ENCODE data around the gene LRRC45.

The LRRC45 gene

GRCh38 chr17:82049106-82049505 is 26.0 kb downstream of the LRRC45 start:
- no peaks in the 10 kb centered on the region for H3K27me3 ChIP-seq
- H3K9me3 ChIP-seq = no peaks in the 10 kb centered on the region
- H3K4me3 ChIP-seq = no peak overlapping the region
- no peak for DNase-seq
- peaks cover 18 to 50% (median 35%) of the 10 kb centered on the region in 3 donors for H3K36me3 ChIP-seq
- no peak overlapping the region for H3K27ac ChIP-seq
- intact Hi-C loops (cut with DNase I; ENCODE audit: low total_unique reads) = no loop called here
- peaks cover 6 to 40% (median 30%) of the 10 kb centered on the region in 4 donors for H3K4me1 ChIP-seq
- TF ChIP-seq CTCF (IDR thresholded peaks at IDR 0.05) = no peak

DNA sequence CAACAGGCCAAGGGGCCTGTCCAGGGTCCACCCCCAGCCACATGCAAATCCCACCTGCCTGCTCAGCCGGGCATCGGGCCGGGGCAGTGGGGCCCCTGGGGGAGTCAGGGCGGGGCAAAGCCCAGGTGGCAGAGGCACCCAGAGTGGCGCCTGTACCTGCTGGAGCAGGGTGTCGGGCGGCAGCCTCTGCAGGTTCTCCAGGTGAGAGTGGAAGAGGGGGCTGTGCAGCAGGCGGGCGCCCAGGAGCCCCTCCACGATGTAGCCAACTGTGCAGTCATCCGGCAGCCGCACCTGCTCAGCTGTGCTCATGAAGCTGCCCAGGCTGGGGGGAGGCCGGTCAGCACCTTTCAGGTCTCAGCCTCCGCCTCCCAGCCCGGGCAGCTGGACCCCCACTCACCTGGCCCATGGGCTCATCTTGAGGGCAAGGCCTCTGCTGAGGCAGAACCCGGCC is 26.4 kb downstream of the LRRC45 start:
- Histone ChIP-seq H3K36me3 (peaks cover 22 to 54% (median 39%) of the 10 kb centered on the region in 3 donors), H3K4me1 (peaks cover 6 to 43% (median 30%) of the 10 kb centered on the region in 4 donors), H3K27ac (no peak overlapping the region), H3K27me3 (no peaks in the 10 kb centered on the region), H3K9me3 (no peaks in the 10 kb centered on the region), H3K4me3 (no peak overlapping the region)
- intact Hi-C loops (cut with DNase I; ENCODE audit: low total_unique reads) = no loop called here
- DNase-seq = no peak
- no peak for TF ChIP-seq CTCF (IDR thresholded peaks at IDR 0.05)

DNA sequence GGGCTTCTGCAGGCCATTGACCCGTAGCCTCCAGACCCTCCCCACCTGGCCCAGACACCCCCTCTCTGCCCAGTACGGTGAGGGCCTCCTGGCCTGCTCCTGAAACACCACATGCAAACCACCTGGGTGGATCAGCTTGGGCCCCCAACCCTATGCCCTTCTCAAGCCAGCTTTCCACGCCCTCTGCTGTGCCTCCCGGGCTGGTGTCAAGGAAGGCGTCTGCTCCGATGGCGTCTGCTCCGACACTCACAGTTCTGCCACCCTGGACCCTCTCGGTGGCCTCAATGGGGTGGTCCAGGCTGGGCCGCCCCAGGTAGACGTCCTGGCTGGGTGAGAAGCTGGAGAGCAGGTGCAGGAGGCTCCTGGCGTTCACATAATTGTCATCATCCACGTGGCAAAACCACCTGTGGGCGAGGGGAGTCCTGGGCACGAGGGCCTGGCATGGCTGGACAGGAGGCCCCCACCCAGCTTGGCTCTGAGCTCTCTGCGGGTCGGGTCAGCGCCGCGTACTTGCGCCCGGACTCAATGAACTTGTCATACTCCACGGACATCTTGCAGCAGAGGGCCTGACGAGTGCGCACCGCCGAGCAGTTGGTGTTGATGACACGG is 27.2 kb downstream of the LRRC45 start:
- H3K4me1 ChIP-seq = peaks cover 6 to 44% (median 30%) of the 10 kb centered on the region in 4 donors
- peak overlapping the region in 1 of 2 donors; percentile 66 for H3K27ac ChIP-seq
- DNase-seq = no peak
- H3K9me3 ChIP-seq = no peaks in the 10 kb centered on the region
- H3K36me3 ChIP-seq = peaks cover 28 to 61% (median 46%) of the 10 kb centered on the region in 3 donors
- intact Hi-C loops (cut with DNase I; ENCODE audit: low total_unique reads) = no loop called here
- no peak for TF ChIP-seq CTCF (IDR thresholded peaks at IDR 0.05)
- H3K27me3 ChIP-seq = no peaks in the 10 kb centered on the region
- peak overlapping the region; percentile 75 to 93 for H3K4me3 ChIP-seq

GRCh38 chr17:82050761-82051641 is 27.9 kb downstream of the LRRC45 start:
- TF ChIP-seq CTCF (IDR thresholded peaks at IDR 0.05) = no peak
- intact Hi-C loops (cut with DNase I; ENCODE audit: low total_unique reads) = no loop called here
- H3K36me3 ChIP-seq = peaks cover 34 to 69% (median 54%) of the 10 kb centered on the region in 3 donors
- peaks cover 6 to 45% (median 30%) of the 10 kb centered on the region in 4 donors for H3K4me1 ChIP-seq
- peak overlapping the region; percentile 66 to 75 for H3K27ac ChIP-seq
- H3K9me3 ChIP-seq = no peaks in the 10 kb centered on the region
- DNase-seq = no peak
- peak overlapping the region; percentile 75 to 93 for H3K4me3 ChIP-seq
- H3K27me3 ChIP-seq = no peaks in the 10 kb centered on the region

DNA sequence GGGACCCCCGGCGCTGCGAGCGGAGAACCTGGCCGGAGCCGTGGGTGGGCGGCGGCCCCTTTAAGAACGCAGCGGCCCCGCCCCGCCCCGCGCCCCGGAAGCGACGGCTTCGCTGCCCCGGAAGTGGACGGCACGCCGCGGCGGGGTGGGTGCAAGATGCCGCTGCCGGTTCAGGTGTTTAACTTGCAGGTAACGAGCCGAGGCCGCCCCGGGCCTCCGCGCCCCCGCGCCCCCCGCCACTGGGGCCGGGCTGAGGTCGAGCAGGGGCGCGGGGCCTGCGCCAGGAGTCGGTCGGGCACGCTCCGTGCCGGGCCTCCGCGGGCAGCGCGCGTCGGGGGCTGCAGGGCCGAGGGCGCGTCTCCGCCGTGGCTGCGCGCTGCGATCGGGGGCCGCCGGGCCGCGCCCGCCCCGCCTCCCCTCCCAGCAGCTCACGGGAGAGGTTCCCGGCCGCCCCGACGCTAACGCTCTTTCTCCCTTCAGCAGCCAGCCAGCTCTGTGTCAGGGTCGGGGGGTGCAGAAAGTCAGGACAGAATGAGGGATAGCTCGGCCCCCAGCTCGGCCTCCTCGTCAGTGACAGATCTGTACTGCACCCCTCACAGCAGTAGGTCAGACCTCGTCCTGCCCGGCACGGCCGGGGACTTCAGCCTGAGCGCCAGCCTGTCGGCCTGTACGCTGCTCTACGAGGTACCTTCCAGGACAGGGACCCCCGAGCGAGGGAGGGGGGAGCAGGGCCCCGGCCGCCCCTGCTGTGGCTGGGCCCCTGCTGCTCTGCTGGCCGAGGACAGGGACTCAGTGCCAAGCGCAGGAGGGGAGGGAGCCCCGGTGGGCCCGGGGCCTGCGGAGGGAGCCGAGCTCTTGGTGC is 28.9 kb downstream of the LRRC45 start, which contains the start of the genes GPS1 and RFNG:
Gene GPS1, plus strand, starts transcription at position 123 of the 862 bp plus-strand sequence. Its CDS starts 34 bp downstream, at position 157.
Gene RFNG, minus strand, starts transcription at position 36 of the 862 bp plus-strand sequence. CDS start 45 bp downstream, outside the sequence.
- DNase-seq = peak; percentile 72 to 85
- Histone ChIP-seq H3K27ac (peak within 1 kb of the TSS; percentile 66 to 75), H3K9me3 (no peaks in the 10 kb centered on the region), H3K36me3 (peaks cover 44 to 74% (median 63%) of the 10 kb centered on the region in 3 donors), H3K4me1 (peaks cover 6 to 45% (median 30%) of the 10 kb centered on the region in 4 donors), H3K27me3 (no peaks in the 10 kb centered on the region), H3K4me3 (peak within 1 kb of the TSS; percentile 75 to 93)
- no peak for TF ChIP-seq CTCF (IDR thresholded peaks at IDR 0.05)
- intact Hi-C loops (cut with DNase I; ENCODE audit: low total_unique reads) = no loop called here
